Colonic mucosa (tissue), 4 donors: Measurements from ENCODE around the gene MAPK10. TPM values are rescaled to one million over a fixed set of nuclear protein-coding genes. Genes with fewer than 3 reads are reported as not detected.

Experiments used
- DNase-seq: peaks from one replicate; pipeline ENCODE4 v3.0.0-alpha.2; 2020
- H3K27ac ChIP-seq: fragments of 200-600 bp; one replicate; pipeline ENCODE4 v1.8.0; 2021
- H3K27me3 ChIP-seq: fragments of 200-600 bp; one replicate; pipeline ENCODE4 v1.8.0; 2021
- H3K36me3 ChIP-seq: fragments of 200-600 bp; one replicate; pipeline ENCODE4 v1.8.0; 2021
- H3K4me1 ChIP-seq: fragments of 200-600 bp; one replicate; pipeline ENCODE4 v1.8.0; 2021; ENCODE audit warnings: mild to moderate bottlenecking
- H3K4me3 ChIP-seq: fragments of 200-600 bp; one replicate; pipeline ENCODE4 v1.8.0; 2021
- H3K9ac ChIP-seq, 2 donors: one replicate each; pipeline ENCODE4 v1.7.0; 2013; ENCODE audit warnings: control low read depth in 2 of 2, low read depth in 2 of 2, low read length in 2 of 2
- H3K9me3 ChIP-seq: fragments of 200-600 bp; one replicate; pipeline ENCODE4 v1.8.0; 2021
- CTCF ChIP-seq: fragments of 200-600 bp; IDR thresholded peaks from one replicate; pipeline ENCODE4 v1.8.0; 2022; ENCODE audit warnings: antibody characterized with exemption, mild to moderate bottlenecking
- intact Hi-C: fragments of 100-400 bp; cut with DNase I; formaldehyde crosslinking; loops from one replicate; pipeline ENCODE4 v1.14.1; 2022
- total RNA-seq, 2 donors: library from RNA; stranded (reverse); fragmentation: NEBNext Ultra II Directional in 1 of 2; extraction: Animal tissue kit (Norgen Biotek cat#: 25700) in 1 of 2; gene quantifications; one replicate each; pipeline ENCODE4 v1.2.1, GENCODE V29; 2021
- donor health status: healthy.
- donor health status: DM: no; HTN: no; CAD: no.
- donor health status: DM: no; HTN: no; CAD: no.

MAPK10 gene
- total RNA-seq, 2 donors from 2014 or later = 2.6 to 4.4 TPM

- Histone ChIP-seq H3K9me3 (no peaks in the 10 kb centered on the region), H3K27ac (no peak overlapping the region), H3K4me1 (no peaks in the 10 kb centered on the region), H3K9ac (no peak overlapping the region), H3K4me3 (no peak overlapping the region), H3K36me3 (no peaks in the 10 kb centered on the region), H3K27me3 (no peaks in the 10 kb centered on the region)
- intact Hi-C loops = no loop called here
- DNase-seq = no peak
- no peak for TF ChIP-seq CTCF
These were observed 2.7 kb upstream of the MAPK10 start for GRCh38 chr4:86362510-86362909.

- DNase-seq = no peak
- Histone ChIP-seq H3K27me3 (no peaks in the 10 kb centered on the region), H3K9ac (no peak overlapping the region), H3K27ac (no peak overlapping the region), H3K4me3 (no peak overlapping the region), H3K9me3 (no peaks in the 10 kb centered on the region), H3K36me3 (no peaks in the 10 kb centered on the region), H3K4me1 (no peaks in the 10 kb centered on the region)
- intact Hi-C loops = no loop called here
- TF ChIP-seq CTCF = no peak
These were observed 1.6 kb downstream of the MAPK10 start for GRCh38 chr4:86358257-86358656.

- TF ChIP-seq CTCF = no peak
- no peak for DNase-seq
- Histone ChIP-seq H3K27ac (no peak overlapping the region), H3K9ac (no peak overlapping the region), H3K4me1 (no peaks in the 10 kb centered on the region), H3K9me3 (no peaks in the 10 kb centered on the region), H3K4me3 (no peak overlapping the region), H3K27me3 (no peaks in the 10 kb centered on the region), H3K36me3 (no peaks in the 10 kb centered on the region)
- intact Hi-C loops = no loop called here
These were observed 2.2 kb downstream of the MAPK10 start for GRCh38 chr4:86357608-86358007.

GRCh38 chr4:86356425-86357210 is 3.2 kb downstream of the MAPK10 start:
- TF ChIP-seq CTCF = no peak
- Histone ChIP-seq H3K36me3 (no peaks in the 10 kb centered on the region), H3K27ac (no peak overlapping the region), H3K4me1 (no peaks in the 10 kb centered on the region), H3K4me3 (no peak overlapping the region), H3K27me3 (no peaks in the 10 kb centered on the region), H3K9me3 (no peaks in the 10 kb centered on the region), H3K9ac (no peak overlapping the region)
- intact Hi-C loops = no loop called here
- no peak for DNase-seq

GRCh38 chr4:86354390-86354789 is 5.5 kb downstream of the MAPK10 start:
- Histone ChIP-seq H3K9ac (no peak overlapping the region), H3K27ac (no peak overlapping the region), H3K27me3 (no peaks in the 10 kb centered on the region), H3K9me3 (no peaks in the 10 kb centered on the region), H3K4me3 (no peak overlapping the region), H3K4me1 (no peaks in the 10 kb centered on the region), H3K36me3 (no peaks in the 10 kb centered on the region)
- intact Hi-C loops = no loop called here
- no peak for DNase-seq
- no peak for TF ChIP-seq CTCF
